Measurements from ENCODE around the gene NGEF. TPM values are rescaled to one million over a fixed set of nuclear protein-coding genes. Genes with fewer than 3 reads are reported as not detected.

NGEF gene
- total RNA-seq, 1 experiment from 2014 or later = 1.9 TPM

DNA sequence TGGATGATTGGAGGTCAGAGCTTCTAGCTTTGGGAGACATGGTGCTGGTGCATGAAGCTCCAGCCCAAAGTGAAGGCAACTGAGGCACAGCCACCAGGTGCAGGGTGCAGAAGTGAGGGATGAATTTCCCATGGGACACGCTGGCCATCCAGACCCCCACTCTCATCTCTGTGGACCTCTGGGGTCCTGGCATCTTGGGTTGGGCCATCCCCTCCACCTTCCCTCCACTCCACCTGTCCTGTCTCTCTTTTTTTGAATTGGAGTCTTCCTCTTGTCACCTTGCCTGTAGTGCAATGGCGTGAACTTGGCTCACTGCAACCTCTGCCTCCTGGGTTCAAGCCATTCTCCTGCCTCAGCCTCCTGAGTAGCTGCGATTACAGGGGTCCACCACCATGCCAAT lies 3.4 kb downstream of the NGEF start:
- H3K9me3 Mint-ChIP-seq = no peaks in the 10 kb centered on the region

More for the DNA sequence above, 3.4 kb downstream of the NGEF start:
- Histone ChIP-seq H3K4me1 (ENCODE audit: insufficient read depth, low read length) (no peaks in the 10 kb centered on the region), H4K8ac (replicated peaks; ENCODE audit: insufficient read length, low read depth, low read length) (no peak overlapping the region), H3K56ac (ENCODE audit: insufficient read length, low read depth, low read length) (no peak overlapping the region), H3K79me1 (ENCODE audit: insufficient read depth, low read depth, low read length, poor library complexity, severe bottlenecking) (no peaks in the 10 kb centered on the region), H3K4me2 (ENCODE audit: insufficient read depth, insufficient read length, low read length) (no peak overlapping the region), H3K18ac (ENCODE audit: insufficient read length, low read depth, low read length) (no peak overlapping the region), H2AK5ac (ENCODE audit: insufficient read length, low read length) (no peak overlapping the region), H3T11ph (ENCODE audit: low read length) (no peak overlapping the region), H2BK20ac (ENCODE audit: low read depth, low read length, poor library complexity, severe bottlenecking) (no peak overlapping the region), H3K9ac (ENCODE audit: extremely low read depth, insufficient read length, low read length) (no peak overlapping the region), H3K23me2 (ENCODE audit: insufficient read length, low read depth, low read length, poor library complexity, severe bottlenecking) (no peaks in the 10 kb centered on the region), H3K27ac (ENCODE audit: insufficient read length, low read depth, low read length) (no peak overlapping the region), H4K91ac (ENCODE audit: insufficient read length, low read depth, low read length) (no peak overlapping the region), H2BK12ac (ENCODE audit: insufficient read length, low read depth, low read length) (no peak overlapping the region), H3K23ac (ENCODE audit: insufficient read length, low read depth, low read length) (no peak overlapping the region), H3K4ac (ENCODE audit: low read depth, low read length) (no peak overlapping the region), H4K20me1 (ENCODE audit: control insufficient read depth, insufficient read depth, insufficient read length) (no peaks in the 10 kb centered on the region), H2BK120ac (ENCODE audit: low read depth, low read length, poor library complexity, severe bottlenecking) (no peak overlapping the region), H3K27me3 (ENCODE audit: insufficient read depth, low read length) (no peaks in the 10 kb centered on the region), H3K9me3 (ENCODE audit: control insufficient read depth, low read depth, low read length) (no peaks in the 10 kb centered on the region), H2BK5ac (ENCODE audit: insufficient read length, low read length) (no peak overlapping the region), H2BK15ac (ENCODE audit: low read depth, low read length) (no peak overlapping the region), H3K14ac (ENCODE audit: insufficient read depth, low read length) (no peak overlapping the region), H4K5ac (ENCODE audit: insufficient read length, low read depth, low read length) (no peak overlapping the region), H2AFZ (ENCODE audit: low read length) (no peak overlapping the region), H3K79me2 (ENCODE audit: insufficient read depth, low read length) (no peaks in the 10 kb centered on the region)
- no peaks in the 10 kb centered on the region for H3K4me1 Mint-ChIP-seq
- DNase-seq = no peak
- peaks cover 3% of the 10 kb centered on the region for H3K27me3 Mint-ChIP-seq (ENCODE audit: low read depth)
- H3K36me3 Mint-ChIP-seq (ENCODE audit: insufficient read depth in 1 of 3, low read depth in 3 of 3) = no peaks in the 10 kb centered on the region
- no peak overlapping the region for H3K27ac Mint-ChIP-seq
- TF ChIP-seq, protein P1, sequence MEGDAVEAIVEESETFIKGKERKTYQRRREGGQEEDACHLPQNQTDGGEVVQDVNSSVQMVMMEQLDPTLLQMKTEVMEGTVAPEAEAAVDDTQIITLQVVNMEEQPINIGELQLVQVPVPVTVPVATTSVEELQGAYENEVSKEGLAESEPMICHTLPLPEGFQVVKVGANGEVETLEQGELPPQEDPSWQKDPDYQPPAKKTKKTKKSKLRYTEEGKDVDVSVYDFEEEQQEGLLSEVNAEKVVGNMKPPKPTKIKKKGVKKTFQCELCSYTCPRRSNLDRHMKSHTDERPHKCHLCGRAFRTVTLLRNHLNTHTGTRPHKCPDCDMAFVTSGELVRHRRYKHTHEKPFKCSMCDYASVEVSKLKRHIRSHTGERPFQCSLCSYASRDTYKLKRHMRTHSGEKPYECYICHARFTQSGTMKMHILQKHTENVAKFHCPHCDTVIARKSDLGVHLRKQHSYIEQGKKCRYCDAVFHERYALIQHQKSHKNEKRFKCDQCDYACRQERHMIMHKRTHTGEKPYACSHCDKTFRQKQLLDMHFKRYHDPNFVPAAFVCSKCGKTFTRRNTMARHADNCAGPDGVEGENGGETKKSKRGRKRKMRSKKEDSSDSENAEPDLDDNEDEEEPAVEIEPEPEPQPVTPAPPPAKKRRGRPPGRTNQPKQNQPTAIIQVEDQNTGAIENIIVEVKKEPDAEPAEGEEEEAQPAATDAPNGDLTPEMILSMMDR (conservative IDR thresholded peaks at IDR 0.05) = no peak
- H3K4me3 Mint-ChIP-seq = no peak overlapping the region
- WGBS (ENCODE audit: extremely low coverage, insufficient read length, low lambda C conversion rate) = no CpG with 5 or more reads among the region's 3 CpGs

Data from H9 (cell line).